HG02678 (cell line): ENCODE data around the gene PTPRN2.
"Not testable (repeated sequence)": the region's sequence is repeated elsewhere in the genome, so short reads cannot be mapped to it uniquely, and the experiment has no call there.

Source experiments
- ATAC-seq: cut with Tn5 transposase; IDR thresholded peaks from one replicate; pipeline ENCODE4 v1.9.1; 2021; ENCODE audit warnings: mild to moderate bottlenecking, moderate library complexity; ENCODE audit not compliant: unreplicated experiment

The PTPRN2 gene

GRCh38 chr7:158393926-158394625, 193.5 kb downstream of the PTPRN2 start:
- no peak for ATAC-seq

- ATAC-seq = no peak
Observed at GRCh38 chr7:158392251-158392650, 195.4 kb downstream of the PTPRN2 start.

GRCh38 chr7:158391541-158391940, 196.1 kb downstream of the PTPRN2 start:
- ATAC-seq = no peak

GRCh38 chr7:158391141-158391540, 196.5 kb downstream of the PTPRN2 start:
- ATAC-seq = no peak

GRCh38 chr7:158390460-158390859, 197.2 kb downstream of the PTPRN2 start:
- ATAC-seq = no peak

- ATAC-seq = no peak
Observed at GRCh38 chr7:158389514-158390425, 197.9 kb downstream of the PTPRN2 start.

GRCh38 chr7:158388928-158389327, 198.7 kb downstream of the PTPRN2 start:
- no peak for ATAC-seq

GRCh38 chr7:158388072-158388471, 199.6 kb downstream of the PTPRN2 start:
- ATAC-seq = no peak

GRCh38 chr7:158387546-158387891, 200.1 kb downstream of the PTPRN2 start:
- no peak for ATAC-seq

GRCh38 chr7:158386866-158387545, 200.6 kb downstream of the PTPRN2 start:
- no peak for ATAC-seq

- no peak for ATAC-seq
Observed at GRCh38 chr7:158386355-158386618, 201.3 kb downstream of the PTPRN2 start.

GRCh38 chr7:158385496-158386354, 201.9 kb downstream of the PTPRN2 start:
- ATAC-seq = not testable (repeated sequence)

GRCh38 chr7:158384746-158385145, 202.9 kb downstream of the PTPRN2 start:
- ATAC-seq = no peak

- no peak for ATAC-seq
Observed at GRCh38 chr7:158383665-158384064, 204.0 kb downstream of the PTPRN2 start.

- no peak for ATAC-seq
Observed at GRCh38 chr7:158382363-158383254, 205.0 kb downstream of the PTPRN2 start.

- ATAC-seq = no peak
Observed at GRCh38 chr7:158381956-158382355, 205.7 kb downstream of the PTPRN2 start.

- ATAC-seq = no peak
Observed at GRCh38 chr7:158378978-158379377, 208.6 kb downstream of the PTPRN2 start.

- ATAC-seq = no peak
Observed at GRCh38 chr7:158377800-158378623, 209.6 kb downstream of the PTPRN2 start.

GRCh38 chr7:158376839-158377186, 210.8 kb downstream of the PTPRN2 start:
- not testable (repeated sequence) for ATAC-seq
